ENCODE measurements around the gene TBC1D22A. TPM values are rescaled to one million over a fixed set of nuclear protein-coding genes. Genes with fewer than 3 reads are reported as not detected.

Gene TBC1D22A
- polyA plus RNA-seq, 1 experiment: 19.8 TPM

DNA sequence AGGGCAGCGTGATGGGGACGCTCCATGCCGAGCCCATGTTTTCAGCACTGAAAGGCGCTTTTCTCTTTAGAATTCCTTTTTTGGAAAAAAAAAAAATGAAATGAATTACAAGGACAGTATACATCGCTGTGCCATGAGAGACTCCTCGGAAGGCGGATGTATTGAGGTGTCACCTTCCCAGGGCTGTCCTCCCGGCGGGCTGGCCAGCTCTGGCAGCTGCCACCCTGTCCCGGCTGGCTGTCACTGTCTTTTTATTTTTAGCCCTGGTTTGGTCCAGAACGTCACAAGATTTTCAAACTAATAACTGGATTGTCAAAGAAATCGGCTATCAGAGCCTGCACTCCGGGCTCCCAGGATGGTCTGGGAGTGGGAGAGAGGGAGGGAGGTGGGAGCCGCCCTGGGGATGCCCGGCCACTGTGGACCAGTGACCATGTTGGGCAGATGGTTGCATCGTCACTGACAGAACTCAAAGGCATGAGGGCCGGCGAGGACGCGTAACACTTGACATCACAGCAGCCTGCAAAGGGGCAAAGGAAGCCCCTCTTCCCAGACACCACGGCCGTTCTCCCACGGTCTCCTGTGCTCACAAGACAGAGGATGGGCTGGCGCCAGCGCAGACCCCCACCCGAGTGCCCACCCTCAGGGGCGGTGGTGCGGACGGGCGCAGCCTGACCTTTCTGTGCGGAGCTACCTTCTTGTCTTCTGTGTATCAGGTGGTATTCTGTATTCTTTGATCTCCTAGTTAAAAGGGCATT lies 392.9 kb downstream of the TBC1D22A start:
- peak overlapping the region; percentile 47 for H3K4me3 ChIP-seq (ENCODE audit: low read depth, low read length)
- H3K27ac ChIP-seq (ENCODE audit: low read depth, low read length): peak overlapping the region; percentile 68
- no peak for DNase-seq (ENCODE audit: low read depth, low spot score)
- peaks cover 11% of the 10 kb centered on the region for H3K9me3 ChIP-seq (ENCODE audit: control insufficient read depth, insufficient read depth, low read length)
- TF ChIP-seq, protein P1, sequence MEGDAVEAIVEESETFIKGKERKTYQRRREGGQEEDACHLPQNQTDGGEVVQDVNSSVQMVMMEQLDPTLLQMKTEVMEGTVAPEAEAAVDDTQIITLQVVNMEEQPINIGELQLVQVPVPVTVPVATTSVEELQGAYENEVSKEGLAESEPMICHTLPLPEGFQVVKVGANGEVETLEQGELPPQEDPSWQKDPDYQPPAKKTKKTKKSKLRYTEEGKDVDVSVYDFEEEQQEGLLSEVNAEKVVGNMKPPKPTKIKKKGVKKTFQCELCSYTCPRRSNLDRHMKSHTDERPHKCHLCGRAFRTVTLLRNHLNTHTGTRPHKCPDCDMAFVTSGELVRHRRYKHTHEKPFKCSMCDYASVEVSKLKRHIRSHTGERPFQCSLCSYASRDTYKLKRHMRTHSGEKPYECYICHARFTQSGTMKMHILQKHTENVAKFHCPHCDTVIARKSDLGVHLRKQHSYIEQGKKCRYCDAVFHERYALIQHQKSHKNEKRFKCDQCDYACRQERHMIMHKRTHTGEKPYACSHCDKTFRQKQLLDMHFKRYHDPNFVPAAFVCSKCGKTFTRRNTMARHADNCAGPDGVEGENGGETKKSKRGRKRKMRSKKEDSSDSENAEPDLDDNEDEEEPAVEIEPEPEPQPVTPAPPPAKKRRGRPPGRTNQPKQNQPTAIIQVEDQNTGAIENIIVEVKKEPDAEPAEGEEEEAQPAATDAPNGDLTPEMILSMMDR (IDR thresholded peaks at IDR 0.05; ENCODE audit: low read depth, low read length): no peak
- POLR2A ChIA-PET: no interaction called here
- H3K27me3 ChIP-seq (ENCODE audit: control insufficient read depth, insufficient read depth, low read length): no peaks in the 10 kb centered on the region
- CTCF ChIA-PET: interaction anchor here (1.0 kb wide), 1 partner anchor 322 kb away, joined by 3 read pairs; no protein-coding TSS in a partner anchor

DNA sequence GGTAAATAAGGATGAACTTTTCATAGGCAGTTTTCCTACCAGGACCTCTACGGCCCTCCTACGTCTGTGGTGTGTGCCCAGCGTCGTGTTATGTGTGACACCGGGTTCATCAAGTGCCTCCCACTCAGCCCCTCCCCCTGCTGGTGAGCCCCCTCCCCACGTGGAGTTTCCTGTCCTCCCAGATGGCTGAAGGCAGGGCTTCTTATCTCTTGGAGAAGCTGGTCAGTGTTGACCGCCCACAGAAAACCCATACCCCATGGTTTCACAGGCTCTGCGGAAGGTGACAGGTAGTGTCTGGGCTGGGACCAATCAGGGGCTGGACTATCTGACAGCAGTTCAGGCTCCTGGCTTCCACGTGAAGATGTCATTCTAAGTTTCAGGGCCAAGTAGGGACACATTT lies 393.5 kb downstream of the TBC1D22A start:
- CTCF ChIA-PET: no interaction called here

DNA sequence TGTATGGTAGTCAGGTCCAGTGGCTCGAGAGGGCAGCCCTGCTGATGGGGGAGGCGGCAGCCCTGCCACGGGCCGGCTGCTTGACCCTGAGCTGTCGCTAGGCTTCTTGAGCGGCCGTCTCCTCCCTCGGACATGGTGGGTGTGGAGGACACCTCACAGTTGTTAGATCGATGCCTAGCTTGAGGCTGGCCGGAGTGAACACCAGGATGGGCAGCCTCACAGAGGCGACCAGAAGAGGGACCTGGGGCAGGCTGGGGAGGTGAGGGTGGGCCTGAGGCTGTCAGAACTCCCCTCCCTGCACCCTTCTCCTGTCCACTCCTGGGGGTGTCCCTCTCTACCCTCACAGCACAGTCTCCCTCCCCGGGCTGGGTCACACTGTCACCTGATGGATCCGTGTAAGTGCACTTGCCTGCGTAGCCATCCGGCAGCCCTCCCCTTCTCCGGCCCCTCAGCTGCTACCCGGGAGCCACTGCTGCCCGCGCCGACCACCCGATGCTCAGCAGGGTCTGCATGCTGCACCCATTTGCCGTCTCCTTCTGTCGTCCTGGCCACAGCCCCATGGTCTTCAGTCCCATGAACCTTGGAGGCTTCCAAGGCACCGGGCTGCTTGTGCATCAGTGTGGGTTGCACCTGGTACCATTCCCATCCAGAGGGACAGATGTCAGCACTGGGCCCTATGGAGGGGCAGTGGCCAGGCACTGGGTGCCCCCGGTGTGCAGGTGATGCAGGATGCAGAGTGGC lies 394.1 kb downstream of the TBC1D22A start:
- ChIA-PET POLR2A (no interaction called here), CTCF (no interaction called here)
- Histone ChIP-seq H3K27me3 (ENCODE audit: control insufficient read depth, insufficient read depth, low read length) (no peaks in the 10 kb centered on the region), H3K9me3 (ENCODE audit: control insufficient read depth, insufficient read depth, low read length) (peaks cover 11% of the 10 kb centered on the region), H3K4me3 (ENCODE audit: low read depth, low read length) (no peak overlapping the region), H3K27ac (ENCODE audit: low read depth, low read length) (no peak overlapping the region)
- no peak for DNase-seq (ENCODE audit: low read depth, low spot score)
- TF ChIP-seq, protein P1 (IDR thresholded peaks at IDR 0.05; ENCODE audit: low read depth, low read length): no peak

More for the DNA sequence above, 393.5 kb downstream of the TBC1D22A start:
- TF ChIP-seq, protein P1 (IDR thresholded peaks at IDR 0.05; ENCODE audit: low read depth, low read length): no peak
- POLR2A ChIA-PET: no interaction called here
- Histone ChIP-seq H3K27me3 (ENCODE audit: control insufficient read depth, insufficient read depth, low read length) (no peaks in the 10 kb centered on the region), H3K9me3 (ENCODE audit: control insufficient read depth, insufficient read depth, low read length) (peaks cover 11% of the 10 kb centered on the region), H3K27ac (ENCODE audit: low read depth, low read length) (no peak overlapping the region), H3K4me3 (ENCODE audit: low read depth, low read length) (no peak overlapping the region)
- DNase-seq (ENCODE audit: low read depth, low spot score): no peak

DNA sequence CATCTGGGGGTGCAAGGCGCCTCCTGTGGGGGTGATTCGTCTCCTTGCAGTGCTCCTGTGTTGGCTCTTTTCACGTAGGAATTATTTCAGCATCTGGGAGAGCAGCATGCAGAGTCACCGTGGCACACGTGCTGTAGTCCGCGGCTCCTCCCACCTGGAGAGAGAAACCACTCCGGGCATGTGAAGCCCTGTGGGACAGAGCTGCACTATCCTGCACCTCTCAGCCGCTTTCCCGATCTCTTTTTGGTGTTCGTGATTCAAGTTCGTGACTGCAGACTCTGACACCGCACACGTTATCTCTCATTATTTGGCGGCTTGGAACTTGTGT lies 394.6 kb downstream of the TBC1D22A start:
- H3K4me3 ChIP-seq (ENCODE audit: low read depth, low read length): no peak overlapping the region
- POLR2A ChIA-PET: no interaction called here
- peaks cover 10% of the 10 kb centered on the region for H3K9me3 ChIP-seq (ENCODE audit: control insufficient read depth, insufficient read depth, low read length)
- no peaks in the 10 kb centered on the region for H3K27me3 ChIP-seq (ENCODE audit: control insufficient read depth, insufficient read depth, low read length)
- CTCF ChIA-PET: no interaction called here
- DNase-seq (ENCODE audit: low read depth, low spot score): no peak
- no peak overlapping the region for H3K27ac ChIP-seq (ENCODE audit: low read depth, low read length)
- TF ChIP-seq, protein P1 (IDR thresholded peaks at IDR 0.05; ENCODE audit: low read depth, low read length): no peak

Measured in AG04450 (cell line).